GM10266 (cell line): Measurements from ENCODE around the gene FAM131C.

ENCODE experiments used
- DNase-seq: peaks from one replicate; pipeline ENCODE4 v3.0.0; 2012; ENCODE audit errors: extremely low spot score
- CTCF ChIP-seq: IDR thresholded peaks from 2 replicates; pipeline ENCODE4 v1.5.1; 2012; ENCODE audit warnings: mild to moderate bottlenecking, low read depth; ENCODE audit not compliant: control insufficient read depth, insufficient read depth; ENCODE audit errors: missing control alignments

Gene FAM131C

GRCh38 chr1:16099412-16099811 is 26.0 kb upstream of the FAM131C start:
- TF ChIP-seq CTCF = no peak
- no peak for DNase-seq

GRCh38 chr1:16095447-16095846 is 22.0 kb upstream of the FAM131C start:
- no peak for TF ChIP-seq CTCF
- DNase-seq = no peak

- no peak for DNase-seq
- TF ChIP-seq CTCF = no peak
Observed at GRCh38 chr1:16094453-16095158, 21.2 kb upstream of the FAM131C start.

- no peak for DNase-seq
- TF ChIP-seq CTCF = no peak
Observed at GRCh38 chr1:16093611-16094010, 20.2 kb upstream of the FAM131C start.

- no peak for TF ChIP-seq CTCF
- no peak for DNase-seq
Observed at GRCh38 chr1:16092923-16093511, 19.6 kb upstream of the FAM131C start.

- DNase-seq = no peak
- TF ChIP-seq CTCF = no peak
Observed at GRCh38 chr1:16092097-16092922, 18.9 kb upstream of the FAM131C start.
